ENCODE measurements around the gene OR51B6.
"Not testable (repeated sequence)": the region's sequence is repeated elsewhere in the genome, so short reads cannot be mapped to it uniquely, and the experiment has no call there.

OR51B6 gene

GRCh38 chr11:5351208-5351607 lies at the start of gene OR51B6:
Gene OR51B6, plus strand, starts transcription at chr11:5351508. Its CDS starts 0 bp downstream, at chr11:5351508.
- DNase-seq, result no peak

GRCh38 chr11:5301846-5302245 lies 49.5 kb upstream of the OR51B6 start, which contains the start of gene OR51B4:
Gene OR51B4, minus strand, starts transcription at chr11:5301946. Its CDS starts 0 bp downstream, at chr11:5301946.
- DNase-seq, result no peak

- DNase-seq, result no peak
Observed at GRCh38 chr11:5303626-5304025, 47.7 kb upstream of the OR51B6 start.

- no peak for DNase-seq
Observed at GRCh38 chr11:5304046-5304445, 47.3 kb upstream of the OR51B6 start.

GRCh38 chr11:5307256-5308019 lies 43.9 kb upstream of the OR51B6 start:
- no peak for DNase-seq

- DNase-seq, result no peak
Observed at GRCh38 chr11:5310423-5310822, 40.9 kb upstream of the OR51B6 start.

GRCh38 chr11:5313326-5314023 lies 37.8 kb upstream of the OR51B6 start:
- DNase-seq, result not testable (repeated sequence)

GRCh38 chr11:5317292-5317691 lies 34.0 kb upstream of the OR51B6 start:
- no peak for DNase-seq

GRCh38 chr11:5324197-5324596 lies 27.1 kb upstream of the OR51B6 start, which contains the start of gene OR51B2:
Gene OR51B2, minus strand, starts transcription at chr11:5324297. Its CDS starts 0 bp downstream, at chr11:5324297.
- DNase-seq, result no peak

- DNase-seq, result no peak
Observed at GRCh38 chr11:5335170-5335569, 16.1 kb upstream of the OR51B6 start.

GRCh38 chr11:5336331-5336730 lies 15.0 kb upstream of the OR51B6 start:
- no peak for DNase-seq

GRCh38 chr11:5337253-5337652 lies 14.1 kb upstream of the OR51B6 start:
- not testable (repeated sequence) for DNase-seq

GRCh38 chr11:5339771-5340322 lies 11.5 kb upstream of the OR51B6 start:
- no peak for DNase-seq

- no peak for DNase-seq
Observed at GRCh38 chr11:5343474-5344335, 7.6 kb upstream of the OR51B6 start, which contains the start of gene OR51B5. Gene OR51B5, minus strand, starts transcription at chr11:5343524. Its CDS starts 0 bp downstream, at chr11:5343524.

- DNase-seq, result no peak
Observed at GRCh38 chr11:5345831-5346230, 5.5 kb upstream of the OR51B6 start.

- DNase-seq, result no peak
Observed at GRCh38 chr11:5348551-5349194, 2.6 kb upstream of the OR51B6 start.

GRCh38 chr11:5349550-5349949 lies 1.8 kb upstream of the OR51B6 start:
- no peak for DNase-seq

- not testable (repeated sequence) for DNase-seq
Observed at GRCh38 chr11:5356031-5356430, 4.7 kb downstream of the OR51B6 start.

- DNase-seq, result no peak
Observed at GRCh38 chr11:5362017-5362625, 10.8 kb downstream of the OR51B6 start.

- DNase-seq, result no peak
Observed at GRCh38 chr11:5363679-5364078, 12.4 kb downstream of the OR51B6 start.

GRCh38 chr11:5364214-5364613 lies 12.9 kb downstream of the OR51B6 start:
- DNase-seq, result no peak

GRCh38 chr11:5366365-5366764 lies 15.1 kb downstream of the OR51B6 start:
- not testable (repeated sequence) for DNase-seq

All from NCI-H2171 (cell line).